Measurements from ENCODE around the gene PSMA4. TPM values are rescaled to one million over a fixed set of nuclear protein-coding genes. Genes with fewer than 3 reads are reported as not detected.

Gene PSMA4
- polyA plus RNA-seq, 1 of the 3 experiments (the other 2 are of a cell fraction) = 212 TPM

DNA sequence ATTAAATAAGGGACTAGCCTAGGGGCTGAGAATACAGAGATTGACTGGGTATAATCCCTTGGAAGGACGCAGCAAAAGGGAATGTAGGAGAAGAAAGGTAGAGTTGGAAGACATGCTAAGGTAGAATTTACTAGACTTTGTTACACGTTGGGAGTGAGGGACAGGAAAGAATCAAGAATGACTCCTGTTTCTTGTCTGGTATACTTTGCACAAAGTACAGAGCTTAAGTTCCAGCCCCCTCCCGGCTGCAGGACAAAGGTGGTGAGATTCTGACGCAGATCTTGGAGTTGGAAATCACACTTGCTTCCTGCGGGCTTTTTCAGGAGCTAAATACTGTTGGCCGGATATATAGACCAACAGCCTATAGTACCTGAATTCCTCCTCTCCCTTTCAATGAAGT is 32.0 kb upstream of the PSMA4 start:
- CTCF ChIA-PET = interaction anchor here (1.2 kb wide), 1 partner anchor 14 kb away, joined by 4 read pairs; no protein-coding TSS in a partner anchor
- Histone ChIP-seq H3K9me3 (no peaks in the 10 kb centered on the region), H3K9me2 (no peaks in the 10 kb centered on the region), H3K27ac (ENCODE audit: low read depth in 2 of 2, low read length in 1 of 2) (no peak overlapping the region), H3K4me2 (peak overlapping the region; percentile 72), H3K27me3 (ENCODE audit: insufficient read depth) (no peaks in the 10 kb centered on the region), H3K9ac (peak overlapping the region; percentile 64; the same call in 1 of the 2 replicates), H3K36me3 (replicated peaks in 1 of 2; ENCODE audit: control insufficient read depth in 1 of 2, insufficient read depth in 2 of 2, low read length in 1 of 2) (no peaks in the 10 kb centered on the region), H3K4me3 (ENCODE audit: low read depth in 2 of 2, low read length in 1 of 2) (peak overlapping the region; percentile 74 to 79), H3F3A (replicated peaks; ENCODE audit: insufficient read depth) (peaks cover 14% of the 10 kb centered on the region), H3K4me1 (ENCODE audit: control insufficient read depth in 1 of 2, insufficient read depth in 2 of 2, low read depth in 1 of 2, low read length in 1 of 2) (peaks cover 3 to 8% of the 10 kb centered on the region in 2 experiments; a peak in 1 of 4 replicates), H2AFZ (ENCODE audit: low read depth) (peak overlapping the region; percentile 96), H4K20me1 (ENCODE audit: insufficient read depth) (no peaks in the 10 kb centered on the region), H3K79me2 (ENCODE audit: insufficient read depth) (no peaks in the 10 kb centered on the region)
- WGBS (ENCODE audit: low lambda C conversion rate) = 43% methylated on average over 6 of the region's 6 CpGs
- TF ChIP-seq, protein P1, sequence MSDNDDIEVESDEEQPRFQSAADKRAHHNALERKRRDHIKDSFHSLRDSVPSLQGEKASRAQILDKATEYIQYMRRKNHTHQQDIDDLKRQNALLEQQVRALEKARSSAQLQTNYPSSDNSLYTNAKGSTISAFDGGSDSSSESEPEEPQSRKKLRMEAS (IDR thresholded peaks at IDR 0.05; ENCODE audit: low read depth) = no peak
- DNase-seq = no peak
- POLR2A ChIA-PET = interaction anchor here (1.8 kb wide), 1 partner anchor 32 kb away, joined by 6 read pairs; the partner anchor contains the start of gene PSMA4

- peaks cover 3 to 8% of the 10 kb centered on the region in 2 experiments; a peak in 1 of 4 replicates for H3K4me1 ChIP-seq (ENCODE audit: control insufficient read depth in 1 of 2, insufficient read depth in 2 of 2, low read depth in 1 of 2, low read length in 1 of 2)
- WGBS (ENCODE audit: low lambda C conversion rate) = 80% methylated on average over 6 of the region's 6 CpGs
- H2AFZ ChIP-seq (ENCODE audit: low read depth) = no peak overlapping the region
- H3K9me2 ChIP-seq = no peaks in the 10 kb centered on the region
- H3K9ac ChIP-seq = no peak overlapping the region
- H3K27ac ChIP-seq (ENCODE audit: low read depth in 2 of 2, low read length in 1 of 2) = no peak overlapping the region
- H3K4me3 ChIP-seq (ENCODE audit: low read depth in 2 of 2, low read length in 1 of 2) = no peak overlapping the region
- H3F3A ChIP-seq (replicated peaks; ENCODE audit: insufficient read depth) = peaks cover 14% of the 10 kb centered on the region
- POLR2A ChIA-PET = no interaction called here
- no peak for DNase-seq
- no peaks in the 10 kb centered on the region for H3K9me3 ChIP-seq
- no peak overlapping the region for H3K4me2 ChIP-seq
- no peaks in the 10 kb centered on the region for H3K27me3 ChIP-seq (ENCODE audit: insufficient read depth)
- CTCF ChIA-PET = no interaction called here
- H4K20me1 ChIP-seq (ENCODE audit: insufficient read depth) = no peaks in the 10 kb centered on the region
- no peaks in the 10 kb centered on the region for H3K36me3 ChIP-seq (replicated peaks in 1 of 2; ENCODE audit: control insufficient read depth in 1 of 2, insufficient read depth in 2 of 2, low read length in 1 of 2)
- H3K79me2 ChIP-seq (ENCODE audit: insufficient read depth) = no peaks in the 10 kb centered on the region
- TF ChIP-seq NRF1 (IDR thresholded peaks at IDR 0.05; ENCODE audit: low read depth, low read length) (no peak), SIN3A (IDR thresholded peaks at IDR 0.05; ENCODE audit: borderline replicate concordance, low read depth, low read length) (no peak), IRF3 (IDR thresholded peaks at IDR 0.05; ENCODE audit: low read depth, low read length) (no peak), GABPA (IDR thresholded peaks at IDR 0.05; ENCODE audit: low read depth) (no peak), CHD2 (IDR thresholded peaks at IDR 0.05; ENCODE audit: low read length, partially characterized antibody) (no peak), ZBTB33 (IDR thresholded peaks at IDR 0.05; ENCODE audit: borderline replicate concordance, low read depth) (no peak), FOSL2 (IDR thresholded peaks at IDR 0.05; ENCODE audit: borderline replicate concordance, low read depth) (no peak), REST (IDR thresholded peaks at IDR 0.05; ENCODE audit: low read depth, low read length) (no peak), TCF12 (IDR thresholded peaks at IDR 0.05) (no peak), GATA2 (CRISPR knock-in tag; IDR thresholded peaks at IDR 0.05) (no peak), FOXM1 (IDR thresholded peaks at IDR 0.05; ENCODE audit: low read depth) (no peak), EP300 (IDR thresholded peaks at IDR 0.05; ENCODE audit: borderline replicate concordance in 1 of 2, low read depth in 1 of 2, low read length in 1 of 2) (no peak), MEF2A (IDR thresholded peaks at IDR 0.05; ENCODE audit: borderline replicate concordance, low read depth) (no peak)
- TF ChIP-seq, protein P2, sequence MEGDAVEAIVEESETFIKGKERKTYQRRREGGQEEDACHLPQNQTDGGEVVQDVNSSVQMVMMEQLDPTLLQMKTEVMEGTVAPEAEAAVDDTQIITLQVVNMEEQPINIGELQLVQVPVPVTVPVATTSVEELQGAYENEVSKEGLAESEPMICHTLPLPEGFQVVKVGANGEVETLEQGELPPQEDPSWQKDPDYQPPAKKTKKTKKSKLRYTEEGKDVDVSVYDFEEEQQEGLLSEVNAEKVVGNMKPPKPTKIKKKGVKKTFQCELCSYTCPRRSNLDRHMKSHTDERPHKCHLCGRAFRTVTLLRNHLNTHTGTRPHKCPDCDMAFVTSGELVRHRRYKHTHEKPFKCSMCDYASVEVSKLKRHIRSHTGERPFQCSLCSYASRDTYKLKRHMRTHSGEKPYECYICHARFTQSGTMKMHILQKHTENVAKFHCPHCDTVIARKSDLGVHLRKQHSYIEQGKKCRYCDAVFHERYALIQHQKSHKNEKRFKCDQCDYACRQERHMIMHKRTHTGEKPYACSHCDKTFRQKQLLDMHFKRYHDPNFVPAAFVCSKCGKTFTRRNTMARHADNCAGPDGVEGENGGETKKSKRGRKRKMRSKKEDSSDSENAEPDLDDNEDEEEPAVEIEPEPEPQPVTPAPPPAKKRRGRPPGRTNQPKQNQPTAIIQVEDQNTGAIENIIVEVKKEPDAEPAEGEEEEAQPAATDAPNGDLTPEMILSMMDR (IDR thresholded peaks at IDR 0.05) = no peak
- TF ChIP-seq, protein P1 (IDR thresholded peaks at IDR 0.05; ENCODE audit: low read depth) = no peak
- TF ChIP-seq, protein P3, sequence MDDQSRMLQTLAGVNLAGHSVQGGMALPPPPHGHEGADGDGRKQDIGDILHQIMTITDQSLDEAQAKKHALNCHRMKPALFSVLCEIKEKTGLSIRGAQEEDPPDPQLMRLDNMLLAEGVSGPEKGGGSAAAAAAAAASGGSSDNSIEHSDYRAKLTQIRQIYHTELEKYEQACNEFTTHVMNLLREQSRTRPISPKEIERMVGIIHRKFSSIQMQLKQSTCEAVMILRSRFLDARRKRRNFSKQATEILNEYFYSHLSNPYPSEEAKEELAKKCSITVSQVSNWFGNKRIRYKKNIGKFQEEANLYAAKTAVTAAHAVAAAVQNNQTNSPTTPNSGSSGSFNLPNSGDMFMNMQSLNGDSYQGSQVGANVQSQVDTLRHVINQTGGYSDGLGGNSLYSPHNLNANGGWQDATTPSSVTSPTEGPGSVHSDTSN (IDR thresholded peaks at IDR 0.05) = no peak
These were observed 30.4 kb upstream of the PSMA4 start for GRCh38 chr15:78509726-78510312.

Data from SK-N-SH (cell line).